K562 (cell line): ENCODE results near the gene CCSER2. TPM values are rescaled to one million over a fixed set of nuclear protein-coding genes. Genes with fewer than 3 reads are reported as not detected.

Experiments used
- ATAC-seq: fragments of 200-7000 bp; cut with Tn5 transposase; 3 replicates; pipeline ENCODE4 v1.9.1; 2020; ENCODE audit warnings: moderate library complexity
- BruUV-seq: library from RNA; stranded (reverse); fragments of 400-500 nt; replicated peaks from 2 replicates; lab custom pipeline; 2021; lab: Mats Ljungman, UMichigan
- CTCF ChIA-PET: fragments of 300-600 bp; formaldehyde crosslinking; extraction: SDS; loops from one replicate; lab custom pipeline; 2021; ENCODE audit warnings: low intra/inter-chr PET ratio; lab: Yijun Ruan, JAX
- POLR2A ChIA-PET: fragments of 300-600, 350-650 bp; sonication (Branson Sonifier 250); formaldehyde crosslinking; extraction: SDS; loops from one replicate; lab custom pipeline; 2021; ENCODE audit warnings: antibody characterized with exemption, inconsistent platforms; lab: Yijun Ruan, JAX
- DNase-seq, 4 experiments: peaks; one replicate each; pipeline versions ENCODE4 v3.0.0 to v3.0.0-alpha.2; 2011 to 2018; ENCODE audit warnings: low spot score in 3 of 4, mixed read lengths in 3 of 4; ENCODE audit errors: extremely low read depth in 1 of 4
- FAIRE-seq: peaks from 2 replicates; lab custom pipeline; 2011; peaks lifted over from hg19 to GRCh38; lab: Jason Lieb, UNC
- H2AFZ ChIP-seq: 2 replicates; pipeline ENCODE4 v1.6.0; 2011; ENCODE audit warnings: low read depth, low read length, control low read depth, inconsistent platforms
- H3K27ac ChIP-seq: fragments of 200-600 bp; 3 replicates; pipeline ENCODE4 v1.8.0; 2011; ENCODE audit warnings: low read depth, mild to moderate bottlenecking, control low read depth, inconsistent platforms, low read length, moderate library complexity, mixed read lengths; ENCODE audit errors: extremely low read depth
- H3K27me3 ChIP-seq, 2 experiments: fragments of 300-600 bp in 1 of 2; 2 replicates in 1 of 2; 3 replicates in 1 of 2; pipeline versions ENCODE4 v1.6.0 to v1.8.0; 2011; ENCODE audit warnings: inconsistent platforms in 2 of 2, low read length in 2 of 2, mild to moderate bottlenecking in 1 of 2, mixed read lengths in 1 of 2, moderate library complexity in 1 of 2; ENCODE audit not compliant: control insufficient read depth in 2 of 2, insufficient read depth in 2 of 2
- H3K36me3 ChIP-seq: fragments of 300-600 bp; 3 replicates; pipeline ENCODE4 v1.8.0; 2011; ENCODE audit warnings: mild to moderate bottlenecking, low read length, inconsistent platforms; ENCODE audit not compliant: control insufficient read depth, insufficient read depth
- H3K4me1 ChIP-seq, 2 experiments: fragments of 200-600 bp in 1 of 2; replicated peaks in 1 of 2; 2 replicates in 1 of 2; 3 replicates in 1 of 2; pipeline versions ENCODE4 v1.5.1 to v1.8.0; 2011; ENCODE audit warnings: inconsistent platforms in 2 of 2, low read length in 2 of 2, mild to moderate bottlenecking in 1 of 2, mixed read lengths in 1 of 2, moderate library complexity in 1 of 2; ENCODE audit not compliant: control insufficient read depth in 2 of 2, insufficient read depth in 2 of 2
- H3K4me2 ChIP-seq: 2 replicates; pipeline ENCODE4 v1.6.1; 2011; ENCODE audit warnings: low read length, control low read depth, inconsistent platforms, mixed read lengths; ENCODE audit not compliant: insufficient read depth
- H3K4me3 ChIP-seq: fragments of 200-600 bp; sonication (generic), shearing (Covaris generic); 2 replicates; pipeline ENCODE4 v1.5.1; 2016; ENCODE audit warnings: control low read depth, inconsistent platforms
- H3K79me2 ChIP-seq: fragments of 200-600 bp; 3 replicates; pipeline ENCODE4 v1.8.0; 2011; ENCODE audit warnings: low read length, inconsistent platforms; ENCODE audit not compliant: control insufficient read depth, insufficient read depth
- H3K9ac ChIP-seq, 2 experiments: 2 replicates each; pipeline versions ENCODE4 v1.6.0 to v1.6.1; 2011; ENCODE audit warnings: low read depth in 2 of 2, low read length in 2 of 2, control low read depth in 1 of 2, inconsistent platforms in 1 of 2, mild to moderate bottlenecking in 1 of 2, mixed read lengths in 1 of 2; ENCODE audit not compliant: insufficient read depth in 1 of 2
- H3K9me1 ChIP-seq: one replicate; pipeline ENCODE4 v1.6.0; 2011; ENCODE audit warnings: inconsistent platforms, mild to moderate bottlenecking, low read length, moderate library complexity; ENCODE audit not compliant: control insufficient read depth, insufficient read depth
- H3K9me3 ChIP-seq: replicated peaks from 2 replicates; pipeline ENCODE4 v1.5.1; 2011; ENCODE audit warnings: low read depth, low read length, inconsistent platforms; ENCODE audit not compliant: control insufficient read depth, insufficient read depth
- H4K20me1 ChIP-seq: replicated peaks from 2 replicates; pipeline ENCODE4 v1.6.1; 2011; ENCODE audit warnings: low read length, inconsistent platforms, mixed read lengths; ENCODE audit not compliant: control insufficient read depth, insufficient read depth
- CEBPG ChIP-seq, 3 experiments: fragments of 200-800 bp in 1 of 3; sonication (Bioruptor generic) in 1 of 3; sonication (generic) in 1 of 3; formaldehyde crosslinking in 1 of 3; IDR thresholded peaks in 2 of 3; conservative IDR thresholded peaks in 1 of 3; 2 replicates each; pipeline versions ENCODE4 v1.6.1 to v1.8.0; 2016 to 2022; ENCODE audit warnings: missing compliant biosample characterization in 2 of 3, missing genetic modification characterization in 2 of 3, mild to moderate bottlenecking in 1 of 3, missing genetic modification reagents in 1 of 3
- CTBP1 ChIP-seq: fragments of 450-650 bp; IDR thresholded peaks from 2 replicates; pipeline ENCODE4 v1.6.1; 2016; ENCODE audit warnings: borderline replicate concordance
- EWSR1 ChIP-seq: fragments of 450-650 bp; IDR thresholded peaks from 2 replicates; pipeline ENCODE4 v1.6.1; 2018; ENCODE audit warnings: borderline replicate concordance, mild to moderate bottlenecking, low read depth, moderate library complexity; ENCODE audit not compliant: partially characterized antibody
- PHB ChIP-seq: fragments of 250-450 bp; sonication (Bioruptor Pico); IDR thresholded peaks from 2 replicates; pipeline ENCODE4 v1.5.0; 2021
- ZBED1 ChIP-seq: IDR thresholded peaks from 2 replicates; pipeline ENCODE4 v1.6.1; 2014
- WGBS: fragments of 100-300 bp; shearing (Covaris generic); methylation state at CpG from one replicate; pipeline ENCODE4 v1.1.6; 2016; ENCODE audit warnings: low coverage, mixed read lengths; ENCODE audit not compliant: insufficient coverage; ENCODE audit errors: missing lambda C conversion rate; 5-methylcytosine and 5-hydroxymethylcytosine counted together
- in situ Hi-C: fragments of 300-500 bp; cut with MboI; formaldehyde crosslinking; loops from 4 replicates; pipeline ENCODE4 v1.15.0; 2018; ENCODE audit warnings: inconsistent platforms, mixed read lengths
- intact Hi-C: fragments of 100-400 bp; cut with micrococcal nuclease; formaldehyde crosslinking; loops from 2 replicates; pipeline ENCODE4 v1.14.2; 2022
- polyA plus RNA-seq, 8 experiments: library from polyadenylated mRNA; depleted of rRNA in 4 of 8; stranded (reverse) in 5 of 8; unstranded in 3 of 8; fragments of >200 nt; fragmentation: Nextera tagmentation in 2 of 8; fragmentation: Illumina TruSeq in 1 of 8; extraction: Ambion mirVana in 2 of 8; extraction: Trizol in 1 of 8; gene quantifications; 2 replicates each; pipeline versions ENCODE4 v1.2.1 to v1.2.3, GENCODE V29; 2011 to 2014; ENCODE audit warnings: inconsistent platforms in 1 of 8, missing spikeins in 1 of 8
- total RNA-seq, 7 experiments: library from RNA; depleted of rRNA in 6 of 7; stranded (reverse); fragments of >200 nt in 6 of 7; fragmentation: Illumina TruSeq in 2 of 7; extraction: Trizol in 2 of 7; gene quantifications; 2 replicates each; pipeline versions ENCODE4 v1.2.1 to v1.2.3, GENCODE V29; 2011 to 2021; ENCODE audit warnings: low replicate concordance in 1 of 7
- TF ChIP-seq, protein P1 (sequence below): fragments of 450-650 bp; IDR thresholded peaks from 2 replicates; pipeline ENCODE4 v1.6.1; 2016

CCSER2 gene
- total and polyA plus RNA-seq, 9 of the 15 experiments (the other 6 are each of a cell fraction or from before 2014, with no cell fraction given), result 2.7 to 15.1 (median 9.7) TPM

DNA sequence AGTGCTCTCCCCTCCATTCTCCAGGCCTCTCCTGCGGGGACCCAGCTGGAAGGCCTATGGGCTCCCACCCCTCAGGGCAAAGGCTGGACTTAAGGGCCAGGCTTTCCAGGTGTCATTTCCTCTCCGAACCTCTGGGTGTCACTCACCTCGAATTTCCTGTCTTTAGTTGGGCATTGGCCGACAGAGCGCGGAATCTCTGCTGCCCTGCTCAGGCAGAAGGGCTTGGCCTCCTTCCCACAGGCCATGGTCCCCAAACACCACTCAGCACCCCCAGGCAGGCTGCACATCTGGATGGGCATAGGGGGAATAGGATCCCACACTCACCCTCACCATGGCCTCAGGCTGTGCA lies 212.9 kb downstream of the CCSER2 start (continued):
- TF ChIP-seq, protein P1, sequence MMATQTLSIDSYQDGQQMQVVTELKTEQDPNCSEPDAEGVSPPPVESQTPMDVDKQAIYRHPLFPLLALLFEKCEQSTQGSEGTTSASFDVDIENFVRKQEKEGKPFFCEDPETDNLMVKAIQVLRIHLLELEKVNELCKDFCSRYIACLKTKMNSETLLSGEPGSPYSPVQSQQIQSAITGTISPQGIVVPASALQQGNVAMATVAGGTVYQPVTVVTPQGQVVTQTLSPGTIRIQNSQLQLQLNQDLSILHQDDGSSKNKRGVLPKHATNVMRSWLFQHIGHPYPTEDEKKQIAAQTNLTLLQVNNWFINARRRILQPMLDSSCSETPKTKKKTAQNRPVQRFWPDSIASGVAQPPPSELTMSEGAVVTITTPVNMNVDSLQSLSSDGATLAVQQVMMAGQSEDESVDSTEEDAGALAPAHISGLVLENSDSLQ, result peak; percentile 61; the same call in 1 of the 2 replicates

DNA sequence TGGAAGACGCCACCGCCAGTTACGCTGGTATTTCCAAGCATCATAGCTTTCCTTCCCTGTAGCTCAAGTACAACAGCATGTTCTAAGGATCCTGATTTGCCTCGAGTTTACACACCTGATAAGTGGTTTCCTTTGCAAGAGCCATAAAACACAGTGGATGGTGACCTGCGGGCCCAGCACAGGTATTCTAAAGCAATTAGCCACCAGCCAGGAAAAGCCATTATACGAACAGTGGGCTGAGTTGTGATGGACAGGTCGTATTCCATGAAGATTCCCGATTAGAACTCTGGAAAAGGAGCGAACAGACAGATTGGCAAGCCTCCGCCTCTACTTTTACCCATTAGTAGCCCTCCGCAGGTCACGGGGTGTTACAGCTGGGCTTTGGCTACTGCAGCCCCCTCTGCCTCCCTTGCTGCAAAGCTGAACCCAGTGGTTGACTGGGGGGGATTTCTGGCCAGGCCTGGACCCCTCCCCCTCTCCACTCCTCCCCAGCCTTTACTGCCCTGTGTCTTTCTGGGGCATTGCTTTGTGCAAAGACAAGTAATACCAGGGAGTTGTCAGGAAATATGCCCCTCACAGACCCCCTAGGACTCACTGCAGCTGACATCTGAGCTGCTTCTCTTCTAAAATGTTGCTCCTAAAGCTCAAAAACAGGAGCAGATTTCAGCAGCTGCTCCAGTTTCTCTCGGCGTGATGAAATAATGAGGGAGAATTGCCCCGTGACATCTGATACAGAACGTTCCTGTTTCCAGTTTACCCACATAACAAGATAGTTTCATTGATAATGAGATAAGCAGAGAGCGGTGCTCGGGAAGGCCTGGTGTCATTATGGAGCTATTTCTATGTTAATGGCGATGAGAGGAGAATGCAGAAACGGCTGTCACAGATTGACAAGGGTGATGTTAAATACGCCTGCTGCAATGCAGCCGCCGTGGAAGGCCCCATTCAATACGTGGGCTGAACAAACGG lies 214.4 kb downstream of the CCSER2 start:
- H3K27me3 ChIP-seq, result peaks cover 6 to 42% of the 10 kb centered on the region in 2 experiments; a peak in 3 of 5 replicates
- in situ Hi-C loops (loop anchor here (5.0 kb wide), 2 partner anchors 171 to 276 kb away; no protein-coding TSS in a partner anchor), intact Hi-C loops (loop anchor here (5.0 to 10.0 kb wide), 3 partner anchors 122 to 1832 kb away; no protein-coding TSS in a partner anchor)
- CTCF ChIA-PET, result interaction anchor here (7.7 kb wide), 1 partner anchor 277 kb away, joined by 97 read pairs; no protein-coding TSS in a partner anchor
- H3K9me1 ChIP-seq, result no peaks in the 10 kb centered on the region
- H3K36me3 ChIP-seq, result no peaks in the 10 kb centered on the region
- TF ChIP-seq CTBP1, result peak; percentile 15; the same call in 1 of the 2 replicates
- TF ChIP-seq EWSR1, result no peak
- 0 out of 2 replicates have a peak, but pooled peaks have one; percentile 21 for TF ChIP-seq CEBPG (CRISPR knock-in tag; IDR thresholded peaks at IDR 0.05)
- peak; percentile 58 to 86 for TF ChIP-seq CEBPG (tag; conservative IDR thresholded peaks at IDR 0.05 in 1 of 2, IDR thresholded peaks at IDR 0.05 in 1 of 2)
- TF ChIP-seq ZBED1, result no peak
- no peak for TF ChIP-seq PHB
- TF ChIP-seq, all 486 proteins: peak for 2
- no peak overlapping the region for H3K9ac ChIP-seq
- no peak overlapping the region for H3K4me2 ChIP-seq
- no peak for FAIRE-seq
- 7% methylated on average over 25 of the region's 25 CpGs for WGBS
- no peak for DNase-seq
- H3K79me2 ChIP-seq, result no peaks in the 10 kb centered on the region
- no peak overlapping the region for H2AFZ ChIP-seq
- H4K20me1 ChIP-seq, result no peaks in the 10 kb centered on the region
- ATAC-seq, result no peak
- H3K4me1 ChIP-seq, result peaks cover 2 to 10% of the 10 kb centered on the region in 2 experiments; a peak in 4 of 5 replicates
- no TSS peak for BruUV-seq
- POLR2A ChIA-PET, result interaction anchor here (0.7 kb wide), 1 partner anchor 1307 kb away, joined by 4 read pairs; no protein-coding TSS in a partner anchor
- no peak overlapping the region for H3K27ac ChIP-seq
- no peak overlapping the region for H3K4me3 ChIP-seq
- H3K9me3 ChIP-seq, result no peaks in the 10 kb centered on the region
